ENCODE data around the gene IGF2R.

DNA sequence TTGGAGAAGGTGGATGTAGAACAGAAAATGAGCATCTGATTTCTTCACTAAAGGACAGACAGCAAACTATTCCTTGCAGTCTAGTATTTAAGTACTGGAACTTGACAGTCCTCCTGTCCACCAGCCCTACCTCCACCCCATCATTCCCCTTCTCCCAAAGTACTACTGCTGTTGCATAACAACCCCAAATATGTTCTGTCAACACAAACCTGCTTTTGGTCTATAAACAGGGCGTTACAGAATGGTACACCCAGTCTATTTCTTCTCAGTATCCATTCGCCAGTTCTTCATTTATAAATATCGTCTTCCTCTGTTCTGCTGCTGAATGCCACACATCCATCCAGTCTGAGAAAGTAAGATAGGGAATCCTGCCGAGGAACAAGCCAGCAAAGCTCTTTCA, 125.1 kb downstream of the IGF2R start:
- TF ChIP-seq NFRKB (IDR thresholded peaks at IDR 0.05): no peak
- TF ChIP-seq ELF4 (IDR thresholded peaks at IDR 0.05): no peak
- TF ChIP-seq FOXA1 (IDR thresholded peaks at IDR 0.05): no peak
- TF ChIP-seq FOXK2 (IDR thresholded peaks at IDR 0.05): no peak
- TF ChIP-seq SUZ12 (IDR thresholded peaks at IDR 0.05): no peak
- no peak for TF ChIP-seq BHLHE40 (IDR thresholded peaks at IDR 0.05; ENCODE audit: borderline replicate concordance)
- no peak for TF ChIP-seq ZNF384 (IDR thresholded peaks at IDR 0.05)
- no peak for TF ChIP-seq SP1 (IDR thresholded peaks at IDR 0.05)
- TF ChIP-seq, protein P1, sequence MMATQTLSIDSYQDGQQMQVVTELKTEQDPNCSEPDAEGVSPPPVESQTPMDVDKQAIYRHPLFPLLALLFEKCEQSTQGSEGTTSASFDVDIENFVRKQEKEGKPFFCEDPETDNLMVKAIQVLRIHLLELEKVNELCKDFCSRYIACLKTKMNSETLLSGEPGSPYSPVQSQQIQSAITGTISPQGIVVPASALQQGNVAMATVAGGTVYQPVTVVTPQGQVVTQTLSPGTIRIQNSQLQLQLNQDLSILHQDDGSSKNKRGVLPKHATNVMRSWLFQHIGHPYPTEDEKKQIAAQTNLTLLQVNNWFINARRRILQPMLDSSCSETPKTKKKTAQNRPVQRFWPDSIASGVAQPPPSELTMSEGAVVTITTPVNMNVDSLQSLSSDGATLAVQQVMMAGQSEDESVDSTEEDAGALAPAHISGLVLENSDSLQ (IDR thresholded peaks at IDR 0.05): no peak
- no peak for TF ChIP-seq LEF1 (IDR thresholded peaks at IDR 0.05; ENCODE audit: borderline replicate concordance)
- TF ChIP-seq L3MBTL2 (conservative IDR thresholded peaks at IDR 0.05): no peak
- no peak for TF ChIP-seq TARDBP (IDR thresholded peaks at IDR 0.05)

Measured in HEK293T (cell line).